Measurements from ENCODE around the gene ADAM33.

DNA sequence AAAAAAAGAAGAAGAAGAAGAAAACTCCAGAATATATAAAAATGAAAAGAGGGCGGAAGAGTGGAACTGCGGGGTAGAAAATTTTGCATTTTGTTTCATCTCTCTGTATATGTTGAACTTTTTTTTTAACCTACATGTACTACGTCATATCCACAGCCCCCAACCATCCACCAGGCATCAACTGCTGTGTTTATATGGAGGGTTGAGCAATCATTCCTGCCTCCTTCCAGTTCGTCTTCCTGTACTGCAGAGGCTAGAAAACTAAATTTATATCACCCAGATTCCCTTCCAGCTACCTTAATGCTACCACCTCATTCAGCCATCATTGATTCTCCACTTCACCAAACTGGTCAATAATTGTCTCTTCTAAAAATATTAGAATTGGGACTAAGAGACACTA is 40.1 kb upstream of the ADAM33 start:
- TF ChIP-seq CTCF (IDR thresholded peaks at IDR 0.05): no peak
- TF ChIP-seq POLR2A (IDR thresholded peaks at IDR 0.05): no peak

Measured in transverse colon (tissue), 3 donors.